HepG2 (cell line): ENCODE measurements around the gene RPL6. TPM values are rescaled to one million over a fixed set of nuclear protein-coding genes. Genes with fewer than 3 reads are reported as not detected.

ENCODE experiments used
- EHMT2 ChIP-seq: fragments of 200-600 bp; sonication (generic); IDR thresholded peaks from 2 replicates; pipeline ENCODE4 v1.7.0; 2017; ENCODE audit warnings: antibody characterized with exemption, low read depth, low read length, borderline replicate concordance
- FOSL1 ChIP-seq: sonication (generic); formaldehyde crosslinking; IDR thresholded peaks from 2 replicates; pipeline ENCODE4 v1.9.0; 2021; ENCODE audit warnings: missing genetic modification reagents, borderline replicate concordance
- HOXD1 ChIP-seq: sonication (generic); formaldehyde crosslinking; IDR thresholded peaks from 2 replicates; pipeline ENCODE4 v1.5.0; 2020; ENCODE audit warnings: missing genetic modification reagents
- MXI1 ChIP-seq: IDR thresholded peaks from 3 replicates; pipeline ENCODE4 v1.6.1; 2012; ENCODE audit warnings: low read depth, low read length, inconsistent platforms, borderline replicate concordance
- NKX3-1 ChIP-seq: sonication (generic); formaldehyde crosslinking; IDR thresholded peaks from 2 replicates; pipeline ENCODE4 v1.5.0; 2020; ENCODE audit warnings: missing genetic modification reagents
- SKI ChIP-seq: fragments of 450-650 bp; IDR thresholded peaks from one replicate; pipeline ENCODE4 v1.6.1; 2018; ENCODE audit warnings: mild to moderate bottlenecking; ENCODE audit not compliant: partially characterized antibody
- SMARCC2 ChIP-seq: fragments of 450-650 bp; IDR thresholded peaks from 2 replicates; pipeline ENCODE4 v1.6.1; 2017; ENCODE audit warnings: antibody characterized with exemption, mild to moderate bottlenecking
- SRSF9 ChIP-seq: fragments of 200-400 bp; formaldehyde crosslinking; IDR thresholded peaks from 2 replicates; pipeline ENCODE4 v1.6.1; 2018; ENCODE audit warnings: borderline replicate concordance, mild to moderate bottlenecking, low read depth, low read length; ENCODE audit not compliant: insufficient read depth, poor library complexity, severe bottlenecking
- ZBTB7A ChIP-seq: sonication (generic); formaldehyde crosslinking; IDR thresholded peaks from 2 replicates; pipeline ENCODE4 v1.8.0; 2022; ENCODE audit warnings: mild to moderate bottlenecking, missing genetic modification reagents
- ZNF24 ChIP-seq: fragments of 450-650 bp; IDR thresholded peaks from 2 replicates; pipeline ENCODE4 v1.6.1; 2017; ENCODE audit warnings: antibody characterized with exemption, mild to moderate bottlenecking
- ZNF7 ChIP-seq: IDR thresholded peaks from 2 replicates; pipeline ENCODE4 v1.6.1; 2016; ENCODE audit warnings: missing biosample characterization, missing genetic modification reagents
- ZNF749 ChIP-seq: sonication (generic); formaldehyde crosslinking; IDR thresholded peaks from 2 replicates; pipeline ENCODE4 v1.8.0; 2022; ENCODE audit warnings: mild to moderate bottlenecking, missing genetic modification reagents, moderate library complexity, borderline replicate concordance
- ZNF790 ChIP-seq: sonication (generic); formaldehyde crosslinking; IDR thresholded peaks from 2 replicates; pipeline ENCODE4 v1.8.0; 2022; ENCODE audit warnings: missing genetic modification reagents, mild to moderate bottlenecking, borderline replicate concordance
- ZNF816 ChIP-seq: sonication (generic); formaldehyde crosslinking; IDR thresholded peaks from 2 replicates; pipeline ENCODE4 v1.8.0; 2022; ENCODE audit warnings: missing genetic modification reagents, mild to moderate bottlenecking, borderline replicate concordance
- polyA plus RNA-seq, 8 experiments: library from polyadenylated mRNA; depleted of rRNA in 3 of 8; stranded (reverse) in 7 of 8; unstranded in 1 of 8; fragments of >200 nt; fragmentation: Illumina TruSeq in 4 of 8; extraction: Trizol in 4 of 8; gene quantifications; 2 replicates each; pipeline versions ENCODE4 v1.2.1 to v1.2.3, GENCODE V29; 2011 to 2016; ENCODE audit warnings: low read depth in 4 of 8, missing spikeins in 1 of 8, mixed read lengths in 1 of 8; ENCODE audit not compliant: insufficient read depth in 1 of 8
- total RNA-seq, 5 experiments: library from RNA; depleted of rRNA; stranded (reverse); fragments of >200 nt; fragmentation: Illumina TruSeq; extraction: Trizol; gene quantifications; 2 replicates each; pipeline ENCODE4 v1.2.3, GENCODE V29; 2016; ENCODE audit warnings: low read depth in 1 of 5
- TF ChIP-seq, protein P1 (sequence below): sonication (generic); formaldehyde crosslinking; IDR thresholded peaks from 2 replicates; pipeline ENCODE4 v1.4.0; 2020; ENCODE audit warnings: mild to moderate bottlenecking, low read depth, missing genetic modification reagents
- TF ChIP-seq, protein P2 (sequence below): sonication (generic); formaldehyde crosslinking; IDR thresholded peaks from 2 replicates; pipeline ENCODE4 v1.4.0; 2020; ENCODE audit warnings: missing genetic modification reagents
- TF ChIP-seq, protein P3 (sequence below): fragments of 450-650 bp; IDR thresholded peaks from 2 replicates; pipeline ENCODE4 v1.6.1; 2016
- TF ChIP-seq, protein P4 (sequence below): sonication (generic); formaldehyde crosslinking; IDR thresholded peaks from 2 replicates; pipeline ENCODE4 v1.9.0; 2021; ENCODE audit warnings: missing genetic modification reagents, borderline replicate concordance
- TF ChIP-seq, protein P5 (sequence below): sonication (generic); formaldehyde crosslinking; IDR thresholded peaks from 2 replicates; pipeline ENCODE4 v1.4.0; 2020; ENCODE audit warnings: missing genetic modification reagents, mild to moderate bottlenecking, borderline replicate concordance
- TF ChIP-seq, protein P6 (sequence below): sonication (generic); formaldehyde crosslinking; IDR thresholded peaks from 2 replicates; pipeline ENCODE4 v1.5.0; 2020; ENCODE audit warnings: mild to moderate bottlenecking, low read depth, missing genetic modification reagents, borderline replicate concordance

The RPL6 gene
- total and polyA plus RNA-seq, 2 of the 13 experiments (the other 11 are each of a cell fraction or from before 2014, with no cell fraction given): 1,551 to 1,719 TPM

DNA sequence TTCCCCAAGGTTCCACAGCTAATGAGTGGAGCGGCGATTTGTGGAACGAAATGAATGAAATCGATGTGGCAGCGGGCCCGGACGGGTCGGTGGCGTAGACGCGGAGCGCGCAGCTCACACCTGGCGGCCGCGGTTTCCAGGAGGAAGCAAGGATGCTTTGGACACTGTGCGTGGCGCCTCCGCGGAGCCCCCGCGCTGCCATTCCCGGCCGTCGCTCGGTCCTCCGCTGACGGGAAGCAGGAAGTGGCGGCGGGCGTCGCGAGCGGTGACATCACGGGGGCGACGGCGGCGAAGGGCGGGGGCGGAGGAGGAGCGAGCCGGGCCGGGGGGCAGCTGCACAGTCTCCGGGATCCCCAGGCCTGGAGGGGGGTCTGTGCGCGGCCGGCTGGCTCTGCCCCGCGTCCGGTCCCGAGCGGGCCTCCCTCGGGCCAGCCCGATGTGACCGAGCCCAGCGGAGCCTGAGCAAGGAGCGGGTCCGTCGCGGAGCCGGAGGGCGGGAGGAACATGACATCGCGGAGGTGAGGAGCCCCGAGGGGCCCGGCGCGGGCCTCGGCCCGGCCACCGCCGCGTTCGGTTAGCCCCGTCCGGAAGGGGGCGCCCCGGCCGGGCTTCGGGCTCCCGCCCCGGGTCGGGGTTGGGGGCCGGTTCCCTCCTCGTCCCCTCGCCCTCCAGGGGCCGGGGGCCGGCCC is 9.3 kb upstream of the RPL6 start, which contains the start of gene PTPN11 (continued):
- TF ChIP-seq EHMT2: no peak
- no peak for TF ChIP-seq FOSL1 (CRISPR knock-in tag)
- 0 out of 2 replicates have a peak, but pooled peaks have one; percentile 44 for TF ChIP-seq ZNF749
- TF ChIP-seq ZNF24: no peak
- no peak for TF ChIP-seq SRSF9
- TF ChIP-seq, protein P1, sequence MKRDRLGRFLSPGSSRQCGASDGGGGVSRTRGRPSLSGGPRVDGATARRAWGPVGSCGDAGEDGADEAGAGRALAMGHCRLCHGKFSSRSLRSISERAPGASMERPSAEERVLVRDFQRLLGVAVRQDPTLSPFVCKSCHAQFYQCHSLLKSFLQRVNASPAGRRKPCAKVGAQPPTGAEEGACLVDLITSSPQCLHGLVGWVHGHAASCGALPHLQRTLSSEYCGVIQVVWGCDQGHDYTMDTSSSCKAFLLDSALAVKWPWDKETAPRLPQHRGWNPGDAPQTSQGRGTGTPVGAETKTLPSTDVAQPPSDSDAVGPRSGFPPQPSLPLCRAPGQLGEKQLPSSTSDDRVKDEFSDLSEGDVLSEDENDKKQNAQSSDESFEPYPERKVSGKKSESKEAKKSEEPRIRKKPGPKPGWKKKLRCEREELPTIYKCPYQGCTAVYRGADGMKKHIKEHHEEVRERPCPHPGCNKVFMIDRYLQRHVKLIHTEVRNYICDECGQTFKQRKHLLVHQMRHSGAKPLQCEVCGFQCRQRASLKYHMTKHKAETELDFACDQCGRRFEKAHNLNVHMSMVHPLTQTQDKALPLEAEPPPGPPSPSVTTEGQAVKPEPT (CRISPR knock-in tag): peak; percentile 64; the same call in 1 of the 2 replicates
- no peak for TF ChIP-seq ZNF816 (CRISPR knock-in tag)
- no peak for TF ChIP-seq ZNF7 (CRISPR knock-in tag)
- TF ChIP-seq NKX3-1 (CRISPR knock-in tag): no peak
- TF ChIP-seq, protein P2, sequence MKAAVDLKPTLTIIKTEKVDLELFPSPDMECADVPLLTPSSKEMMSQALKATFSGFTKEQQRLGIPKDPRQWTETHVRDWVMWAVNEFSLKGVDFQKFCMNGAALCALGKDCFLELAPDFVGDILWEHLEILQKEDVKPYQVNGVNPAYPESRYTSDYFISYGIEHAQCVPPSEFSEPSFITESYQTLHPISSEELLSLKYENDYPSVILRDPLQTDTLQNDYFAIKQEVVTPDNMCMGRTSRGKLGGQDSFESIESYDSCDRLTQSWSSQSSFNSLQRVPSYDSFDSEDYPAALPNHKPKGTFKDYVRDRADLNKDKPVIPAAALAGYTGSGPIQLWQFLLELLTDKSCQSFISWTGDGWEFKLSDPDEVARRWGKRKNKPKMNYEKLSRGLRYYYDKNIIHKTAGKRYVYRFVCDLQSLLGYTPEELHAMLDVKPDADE (CRISPR knock-in tag): 0 out of 2 replicates have a peak, but pooled peaks have one; percentile 57
- no peak for TF ChIP-seq ZNF790 (CRISPR knock-in tag)
- TF ChIP-seq, protein P3, sequence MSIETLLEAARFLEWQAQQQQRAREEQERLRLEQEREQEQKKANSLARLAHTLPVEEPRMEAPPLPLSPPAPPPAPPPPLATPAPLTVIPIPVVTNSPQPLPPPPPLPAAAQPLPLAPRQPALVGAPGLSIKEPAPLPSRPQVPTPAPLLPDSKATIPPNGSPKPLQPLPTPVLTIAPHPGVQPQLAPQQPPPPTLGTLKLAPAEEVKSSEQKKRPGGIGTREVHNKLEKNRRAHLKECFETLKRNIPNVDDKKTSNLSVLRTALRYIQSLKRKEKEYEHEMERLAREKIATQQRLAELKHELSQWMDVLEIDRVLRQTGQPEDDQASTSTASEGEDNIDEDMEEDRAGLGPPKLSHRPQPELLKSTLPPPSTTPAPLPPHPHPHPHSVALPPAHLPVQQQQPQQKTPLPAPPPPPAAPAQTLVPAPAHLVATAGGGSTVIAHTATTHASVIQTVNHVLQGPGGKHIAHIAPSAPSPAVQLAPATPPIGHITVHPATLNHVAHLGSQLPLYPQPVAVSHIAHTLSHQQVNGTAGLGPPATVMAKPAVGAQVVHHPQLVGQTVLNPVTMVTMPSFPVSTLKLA: no peak
- TF ChIP-seq SKI: no peak
- TF ChIP-seq MXI1: peak; percentile 83; the same call in 2 of the 3 replicates
- TF ChIP-seq HOXD1 (CRISPR knock-in tag): peak; percentile 30; the same call in 1 of the 2 replicates
- TF ChIP-seq, protein P4, sequence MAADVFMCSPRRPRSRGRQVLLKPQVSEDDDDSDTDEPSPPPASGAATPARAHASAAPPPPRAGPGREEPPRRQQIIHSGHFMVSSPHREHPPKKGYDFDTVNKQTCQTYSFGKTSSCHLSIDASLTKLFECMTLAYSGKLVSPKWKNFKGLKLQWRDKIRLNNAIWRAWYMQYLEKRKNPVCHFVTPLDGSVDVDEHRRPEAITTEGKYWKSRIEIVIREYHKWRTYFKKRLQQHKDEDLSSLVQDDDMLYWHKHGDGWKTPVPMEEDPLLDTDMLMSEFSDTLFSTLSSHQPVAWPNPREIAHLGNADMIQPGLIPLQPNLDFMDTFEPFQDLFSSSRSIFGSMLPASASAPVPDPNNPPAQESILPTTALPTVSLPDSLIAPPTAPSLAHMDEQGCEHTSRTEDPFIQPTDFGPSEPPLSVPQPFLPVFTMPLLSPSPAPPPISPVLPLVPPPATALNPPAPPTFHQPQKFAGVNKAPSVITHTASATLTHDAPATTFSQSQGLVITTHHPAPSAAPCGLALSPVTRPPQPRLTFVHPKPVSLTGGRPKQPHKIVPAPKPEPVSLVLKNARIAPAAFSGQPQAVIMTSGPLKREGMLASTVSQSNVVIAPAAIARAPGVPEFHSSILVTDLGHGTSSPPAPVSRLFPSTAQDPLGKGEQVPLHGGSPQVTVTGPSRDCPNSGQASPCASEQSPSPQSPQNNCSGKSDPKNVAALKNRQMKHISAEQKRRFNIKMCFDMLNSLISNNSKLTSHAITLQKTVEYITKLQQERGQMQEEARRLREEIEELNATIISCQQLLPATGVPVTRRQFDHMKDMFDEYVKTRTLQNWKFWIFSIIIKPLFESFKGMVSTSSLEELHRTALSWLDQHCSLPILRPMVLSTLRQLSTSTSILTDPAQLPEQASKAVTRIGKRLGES (CRISPR knock-in tag): no peak
- TF ChIP-seq, protein P5, sequence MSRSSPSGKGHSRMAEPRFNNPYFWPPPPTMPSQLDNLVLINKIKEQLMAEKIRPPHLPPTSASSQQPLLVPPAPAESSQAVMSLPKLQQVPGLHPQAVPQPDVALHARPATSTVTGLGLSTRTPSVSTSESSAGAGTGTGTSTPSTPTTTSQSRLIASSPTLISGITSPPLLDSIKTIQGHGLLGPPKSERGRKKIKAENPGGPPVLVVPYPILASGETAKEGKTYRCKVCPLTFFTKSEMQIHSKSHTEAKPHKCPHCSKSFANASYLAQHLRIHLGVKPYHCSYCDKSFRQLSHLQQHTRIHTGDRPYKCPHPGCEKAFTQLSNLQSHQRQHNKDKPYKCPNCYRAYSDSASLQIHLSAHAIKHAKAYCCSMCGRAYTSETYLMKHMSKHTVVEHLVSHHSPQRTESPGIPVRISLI (CRISPR knock-in tag): peak; percentile 62; the same call in 1 of the 2 replicates
- no peak for TF ChIP-seq SMARCC2
- TF ChIP-seq, protein P6, sequence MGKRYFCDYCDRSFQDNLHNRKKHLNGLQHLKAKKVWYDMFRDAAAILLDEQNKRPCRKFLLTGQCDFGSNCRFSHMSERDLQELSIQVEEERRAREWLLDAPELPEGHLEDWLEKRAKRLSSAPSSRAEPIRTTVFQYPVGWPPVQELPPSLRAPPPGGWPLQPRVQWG: no peak
- no peak for TF ChIP-seq ZBTB7A (CRISPR knock-in tag)
